SH-SY5Y (cell line): ENCODE data around the gene UBE2J1.

ENCODE experiments used
- GATA2 ChIP-seq: IDR thresholded peaks from 2 replicates; pipeline ENCODE4 v1.6.1; 2011; ENCODE audit warnings: mild to moderate bottlenecking, low read depth, low read length
- GATA3 ChIP-seq: IDR thresholded peaks from 2 replicates; pipeline ENCODE4 v1.6.1; 2011; ENCODE audit warnings: low read depth, mild to moderate bottlenecking, low read length, moderate library complexity

- no peak for TF ChIP-seq GATA3
- no peak for TF ChIP-seq GATA2
Observed at GRCh38 chr6:89311530-89311852, 41.0 kb downstream of the UBE2J1 start.
